ENCODE measurements around the gene VSX2.
A peak's percentile ranks its signal among the peaks of the same experiment; 100 is the strongest.

The VSX2 gene

GRCh38 chr14:74302634-74303569 lies 63.7 kb downstream of the VSX2 start, which contains the start of gene ABCD4:
Gene ABCD4 (minus strand): TSS chr14:74302934. CDS start chr14:74302912, 22 bp downstream.
- peak; percentile 92 for DNase-seq

- no peak for DNase-seq
Observed at GRCh38 chr14:74308695-74309094, 69.4 kb downstream of the VSX2 start.

- no peak for DNase-seq
Observed at GRCh38 chr14:74309125-74310022, 70.1 kb downstream of the VSX2 start.

- DNase-seq, result no peak
Observed at GRCh38 chr14:74312161-74312560, 72.9 kb downstream of the VSX2 start.
